ENCODE results near the gene GREB1.
A peak's percentile ranks its signal among the peaks of the same experiment; 100 is the strongest.

Gene GREB1, protein sequence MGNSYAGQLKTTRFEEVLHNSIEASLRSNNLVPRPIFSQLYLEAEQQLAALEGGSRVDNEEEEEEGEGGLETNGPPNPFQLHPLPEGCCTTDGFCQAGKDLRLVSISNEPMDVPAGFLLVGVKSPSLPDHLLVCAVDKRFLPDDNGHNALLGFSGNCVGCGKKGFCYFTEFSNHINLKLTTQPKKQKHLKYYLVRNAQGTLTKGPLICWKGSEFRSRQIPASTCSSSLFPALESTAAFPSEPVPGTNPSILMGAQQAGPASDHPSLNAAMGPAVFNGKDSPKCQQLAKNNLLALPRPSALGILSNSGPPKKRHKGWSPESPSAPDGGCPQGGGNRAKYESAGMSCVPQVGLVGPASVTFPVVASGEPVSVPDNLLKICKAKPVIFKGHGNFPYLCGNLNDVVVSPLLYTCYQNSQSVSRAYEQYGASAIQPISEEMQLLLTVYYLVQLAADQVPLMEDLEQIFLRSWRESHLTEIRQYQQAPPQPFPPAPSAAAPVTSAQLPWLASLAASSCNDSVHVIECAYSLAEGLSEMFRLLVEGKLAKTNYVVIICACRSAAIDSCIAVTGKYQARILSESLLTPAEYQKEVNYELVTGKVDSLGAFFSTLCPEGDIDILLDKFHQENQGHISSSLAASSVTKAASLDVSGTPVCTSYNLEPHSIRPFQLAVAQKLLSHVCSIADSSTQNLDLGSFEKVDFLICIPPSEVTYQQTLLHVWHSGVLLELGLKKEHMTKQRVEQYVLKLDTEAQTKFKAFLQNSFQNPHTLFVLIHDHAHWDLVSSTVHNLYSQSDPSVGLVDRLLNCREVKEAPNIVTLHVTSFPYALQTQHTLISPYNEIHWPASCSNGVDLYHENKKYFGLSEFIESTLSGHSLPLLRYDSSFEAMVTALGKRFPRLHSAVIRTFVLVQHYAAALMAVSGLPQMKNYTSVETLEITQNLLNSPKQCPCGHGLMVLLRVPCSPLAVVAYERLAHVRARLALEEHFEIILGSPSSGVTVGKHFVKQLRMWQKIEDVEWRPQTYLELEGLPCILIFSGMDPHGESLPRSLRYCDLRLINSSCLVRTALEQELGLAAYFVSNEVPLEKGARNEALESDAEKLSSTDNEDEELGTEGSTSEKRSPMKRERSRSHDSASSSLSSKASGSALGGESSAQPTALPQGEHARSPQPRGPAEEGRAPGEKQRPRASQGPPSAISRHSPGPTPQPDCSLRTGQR (N-terminal part only)

DNA sequence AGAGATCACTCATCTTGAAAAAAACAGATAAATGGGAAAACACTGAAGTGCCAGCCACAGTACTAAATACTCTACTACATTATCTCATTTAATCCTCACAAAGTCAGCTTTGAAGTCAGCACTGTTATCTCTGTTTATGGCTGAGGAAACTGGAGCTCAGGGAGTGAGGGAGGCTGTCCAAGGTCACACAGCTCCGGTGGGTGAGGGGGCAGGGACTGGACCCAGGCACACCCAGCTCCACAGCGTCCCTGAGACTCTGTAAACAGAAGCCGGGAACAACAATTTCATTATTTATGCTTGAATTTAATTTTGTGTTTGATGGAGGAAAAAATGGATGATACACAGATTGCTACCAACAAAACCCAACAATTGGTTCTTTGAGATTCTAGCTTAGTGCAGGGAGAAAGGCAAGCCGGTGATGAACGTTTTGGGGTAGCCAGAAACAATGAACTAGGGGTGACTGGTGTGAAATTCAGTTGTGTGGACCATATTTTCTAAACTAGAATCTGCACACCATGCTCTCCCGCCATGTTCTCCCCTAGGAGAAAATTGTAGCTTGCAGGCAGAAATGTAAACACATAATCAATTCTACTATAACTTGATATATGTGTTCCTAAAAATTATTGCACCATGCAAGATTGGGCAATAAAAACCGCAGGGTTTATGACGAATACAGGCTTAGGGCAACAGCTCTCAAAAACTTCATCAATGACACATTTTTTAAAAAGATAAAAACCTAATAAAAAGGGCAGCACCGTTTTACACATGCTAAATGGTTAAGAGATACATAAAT, at the start of gene GREB1:
Gene GREB1 (plus strand): TSS at position 768 of the 793 bp plus-strand sequence. CDS start 22,570 bp downstream, outside the sequence.
- DNase-seq: peak in 2 of 3 experiments; percentile 58 to 73

DNA sequence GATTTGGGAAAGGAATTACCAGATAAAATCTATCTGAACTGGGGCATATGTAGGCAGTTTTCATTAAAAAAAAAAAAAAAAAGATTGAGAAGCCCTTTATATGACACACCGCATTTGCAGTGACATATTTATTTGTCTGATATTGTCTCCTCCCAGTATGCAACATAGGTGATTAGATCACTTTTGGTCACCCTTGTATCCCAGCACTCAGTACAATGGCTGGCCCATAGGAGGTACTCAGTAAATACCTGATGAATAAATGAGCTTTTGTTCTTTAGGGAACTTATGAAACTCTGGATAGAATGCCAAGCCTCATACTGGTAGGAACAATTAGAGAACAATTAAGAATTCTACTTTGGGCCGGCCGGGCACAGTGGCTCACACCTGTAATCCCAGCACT, 45.0 kb upstream of the GREB1 start:
- no peak for DNase-seq

DNA sequence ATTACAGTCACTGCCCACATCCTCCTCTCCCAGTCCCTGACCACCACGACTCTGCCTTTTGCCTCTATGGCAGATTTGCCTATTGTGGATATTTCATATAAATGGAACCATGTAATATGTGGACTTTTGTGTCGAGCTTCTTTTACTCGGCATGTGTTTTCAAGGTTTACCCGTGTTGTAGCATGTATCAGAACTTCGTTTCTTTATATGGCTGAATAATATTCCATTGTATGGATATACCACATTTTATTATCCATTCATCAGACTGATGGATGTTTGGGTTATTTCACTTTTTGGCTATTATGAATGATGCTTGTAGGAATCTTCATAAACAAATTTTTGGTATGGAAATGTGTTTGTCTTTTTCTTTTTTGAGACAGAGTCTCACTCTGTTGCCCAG, 43.7 kb upstream of the GREB1 start:
- no peak for DNase-seq

DNA sequence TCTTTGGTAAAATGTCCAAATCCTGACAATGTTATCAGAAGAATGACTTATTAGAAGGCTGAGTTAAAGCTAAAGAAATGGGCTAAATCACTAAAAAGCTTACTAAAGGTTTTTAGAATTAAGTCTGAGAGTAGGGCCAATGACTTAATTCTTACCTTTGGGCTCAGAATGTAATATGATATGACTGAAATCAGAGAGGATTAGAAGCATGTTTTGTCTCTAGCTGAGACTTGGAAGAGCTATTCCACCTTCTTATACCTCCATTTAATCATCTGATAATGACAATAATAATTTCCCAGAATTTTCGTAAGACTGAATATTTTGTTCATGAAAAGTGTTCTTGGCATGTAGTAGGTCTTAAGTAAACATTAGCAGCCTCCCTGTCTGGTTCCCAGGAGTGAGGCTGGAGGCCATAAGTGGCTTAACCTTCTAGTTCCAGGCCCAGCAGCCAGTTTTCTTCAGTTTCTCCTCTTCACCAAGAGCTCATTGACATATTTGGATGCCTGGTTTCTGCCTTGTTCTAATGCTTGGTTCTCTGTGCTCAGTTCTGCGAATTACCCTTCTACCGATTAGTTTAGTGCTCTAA, 42.4 kb upstream of the GREB1 start:
- no peak for DNase-seq

DNA sequence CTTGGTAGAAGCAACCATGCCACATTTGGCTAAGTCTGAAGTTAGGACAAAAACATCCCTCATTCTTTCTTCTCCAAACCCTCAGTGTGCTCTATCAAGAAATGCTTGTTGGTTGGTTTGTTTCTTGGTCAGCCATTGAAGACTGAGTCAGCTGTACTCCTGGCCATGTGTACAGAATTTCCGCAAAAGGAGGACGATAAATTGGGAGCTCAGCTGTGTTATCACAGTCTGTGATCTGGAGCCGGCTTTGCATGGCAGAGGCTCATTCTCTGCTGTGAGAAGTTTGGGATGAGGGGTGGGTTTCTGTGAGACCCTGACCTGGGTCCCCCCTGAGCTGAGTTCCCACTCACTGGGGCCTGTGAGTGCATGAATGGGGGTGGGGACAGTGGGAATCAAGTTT, 41.6 kb upstream of the GREB1 start:
- DNase-seq: no peak

DNA sequence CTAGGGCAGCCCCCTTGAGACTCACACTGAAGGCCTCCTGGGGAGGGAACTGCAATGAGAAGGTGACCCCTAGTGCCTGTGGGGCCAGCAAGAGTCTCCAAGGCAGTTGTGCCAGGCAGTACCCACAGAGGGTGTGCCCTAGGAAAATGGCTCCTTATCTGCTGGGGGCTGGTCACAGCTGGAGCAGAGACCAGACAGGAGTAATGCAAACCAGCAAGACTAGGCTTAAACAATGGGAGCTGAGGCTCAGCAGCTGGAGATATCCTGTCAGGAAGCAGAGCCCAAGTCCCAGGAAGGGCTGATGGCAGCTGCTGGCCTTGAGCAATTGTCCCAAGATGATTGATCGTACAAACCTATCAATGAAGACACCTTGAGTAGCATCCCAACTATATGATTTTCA, 41.1 kb upstream of the GREB1 start:
- DNase-seq: no peak

DNA sequence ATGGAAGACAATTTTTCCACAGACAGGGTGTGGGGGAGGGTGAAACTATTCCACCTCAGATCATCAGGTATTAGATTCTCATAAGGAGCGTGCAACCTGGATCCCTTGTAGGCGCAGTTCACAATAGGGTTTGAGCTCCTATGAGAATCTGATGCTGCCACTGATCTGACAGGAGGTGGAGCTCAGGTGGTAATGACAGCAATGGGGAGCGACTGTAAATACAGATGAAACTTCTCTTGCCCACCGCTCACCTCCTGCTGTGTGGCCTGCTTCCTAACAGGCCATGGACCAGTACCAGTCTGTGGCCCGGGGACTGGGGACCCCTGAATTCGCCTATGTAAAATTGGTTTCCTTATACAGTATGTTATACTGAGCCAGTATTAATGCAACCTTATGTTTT, 40.6 kb upstream of the GREB1 start:
- no peak for DNase-seq

DNA sequence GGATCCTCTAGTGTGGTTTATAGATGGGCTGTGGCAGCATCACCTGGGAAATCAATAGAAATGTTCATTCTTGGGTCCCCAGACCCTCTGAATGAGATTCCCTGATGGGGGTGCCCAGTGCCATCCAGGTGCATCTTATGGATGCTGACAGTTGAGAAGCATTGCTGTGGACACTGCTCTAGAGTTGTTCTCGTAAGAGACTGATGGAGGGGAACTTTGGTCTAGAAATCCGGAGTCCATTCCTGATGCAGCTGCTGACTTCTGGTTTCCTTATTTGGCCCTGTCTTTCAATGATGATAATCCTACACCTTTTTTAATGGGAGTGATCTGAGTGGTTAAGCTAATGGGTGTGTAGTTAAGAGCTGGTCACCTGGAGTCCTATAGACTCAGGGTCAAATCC, 39.5 kb upstream of the GREB1 start:
- no peak for DNase-seq

DNA sequence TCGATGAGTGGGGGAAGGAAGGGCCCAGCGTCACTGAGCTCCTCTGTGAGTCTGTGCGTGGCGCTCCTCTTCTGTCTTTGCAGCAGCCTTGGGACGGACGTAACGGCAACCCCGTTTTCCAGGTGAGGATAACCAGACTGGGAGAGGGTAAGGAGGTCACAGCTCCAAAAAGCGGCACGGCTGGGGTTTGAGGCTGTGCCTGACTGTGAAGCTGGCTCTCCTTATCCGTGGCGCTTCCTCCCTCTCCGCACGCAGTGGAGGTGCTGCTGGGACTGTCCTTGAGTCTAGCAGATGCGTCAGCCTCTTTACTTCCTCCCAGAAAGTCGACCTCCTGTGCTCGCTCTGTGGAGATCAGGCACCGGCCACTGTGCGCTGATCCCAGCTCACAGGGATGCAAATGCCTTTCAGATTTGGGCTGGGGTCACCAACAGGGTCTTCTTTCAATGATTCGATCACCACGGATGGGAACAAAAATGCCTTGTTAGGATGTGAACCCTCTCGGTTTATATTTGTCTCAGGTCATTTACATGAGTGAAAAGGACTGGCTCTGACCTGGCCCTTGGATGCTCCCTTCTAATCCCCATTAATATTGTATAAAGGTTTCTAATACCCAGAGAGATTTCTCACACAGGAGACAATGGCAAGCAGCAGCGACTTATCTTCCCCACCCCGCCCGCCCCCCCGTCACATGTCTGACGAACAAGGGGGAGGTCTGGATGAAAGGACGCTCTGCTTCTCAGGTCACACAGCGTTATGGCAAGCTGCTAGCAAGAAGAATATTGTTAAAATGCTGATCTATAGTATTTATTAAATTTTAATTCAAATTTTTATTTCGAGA, 37.8 kb upstream of the GREB1 start:
- DNase-seq: no peak

DNA sequence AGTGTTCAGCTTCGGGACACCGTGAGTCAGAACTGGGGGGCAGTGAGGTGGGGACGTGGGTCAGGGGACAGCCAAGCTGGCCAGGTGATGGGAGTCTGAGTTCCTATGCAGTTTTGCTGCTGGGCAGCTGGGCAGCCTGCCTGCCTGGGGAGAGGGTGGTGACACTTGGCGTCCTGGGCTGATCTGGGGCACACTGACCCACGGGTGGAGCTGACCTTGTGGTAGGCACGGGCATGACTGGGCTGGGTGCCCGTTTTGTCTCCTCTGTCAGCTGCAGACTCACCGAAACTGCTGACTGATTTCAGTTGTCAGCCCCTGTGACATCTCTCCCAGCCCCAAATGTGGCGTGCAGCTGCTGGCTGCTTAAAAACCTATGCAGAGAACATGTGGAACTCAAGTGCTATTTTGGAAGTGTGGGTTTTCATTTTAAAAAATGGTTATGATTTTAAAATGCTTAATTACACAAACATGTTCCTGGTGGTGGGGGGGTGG, 35.3 kb upstream of the GREB1 start:
- no peak for DNase-seq

DNA sequence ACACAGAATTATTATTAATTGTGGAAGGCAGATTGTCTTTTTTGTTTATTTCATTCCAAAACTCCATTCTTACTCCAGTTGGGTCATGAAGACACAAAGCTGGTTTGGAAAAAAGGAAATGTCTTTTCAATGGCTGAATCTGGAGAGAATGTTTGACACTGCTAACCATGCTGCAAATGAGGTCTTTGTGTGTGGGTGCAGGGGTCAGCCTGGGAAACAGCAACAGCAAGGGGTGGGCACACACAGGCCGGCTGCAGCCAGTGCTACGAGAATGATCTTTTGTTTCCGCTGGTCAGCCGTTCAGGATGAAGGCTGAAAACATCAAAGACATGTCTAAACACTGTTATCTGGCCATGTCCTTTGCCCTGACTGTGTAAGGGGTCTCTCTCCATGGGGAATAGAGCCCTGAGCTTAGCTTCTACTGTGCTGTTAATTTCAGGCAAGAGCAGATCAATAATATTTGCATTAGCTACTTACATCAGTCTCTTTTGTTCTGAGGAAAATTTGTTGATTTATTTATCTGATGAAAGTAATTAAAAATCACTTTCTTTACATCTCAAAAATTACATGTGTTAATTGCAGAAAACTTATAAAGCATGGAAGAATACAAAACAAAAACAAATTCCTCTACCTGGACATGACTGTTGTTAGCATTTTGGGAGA, 34.6 kb upstream of the GREB1 start:
- DNase-seq: peak in 1 of 3 experiments; percentile 22

DNA sequence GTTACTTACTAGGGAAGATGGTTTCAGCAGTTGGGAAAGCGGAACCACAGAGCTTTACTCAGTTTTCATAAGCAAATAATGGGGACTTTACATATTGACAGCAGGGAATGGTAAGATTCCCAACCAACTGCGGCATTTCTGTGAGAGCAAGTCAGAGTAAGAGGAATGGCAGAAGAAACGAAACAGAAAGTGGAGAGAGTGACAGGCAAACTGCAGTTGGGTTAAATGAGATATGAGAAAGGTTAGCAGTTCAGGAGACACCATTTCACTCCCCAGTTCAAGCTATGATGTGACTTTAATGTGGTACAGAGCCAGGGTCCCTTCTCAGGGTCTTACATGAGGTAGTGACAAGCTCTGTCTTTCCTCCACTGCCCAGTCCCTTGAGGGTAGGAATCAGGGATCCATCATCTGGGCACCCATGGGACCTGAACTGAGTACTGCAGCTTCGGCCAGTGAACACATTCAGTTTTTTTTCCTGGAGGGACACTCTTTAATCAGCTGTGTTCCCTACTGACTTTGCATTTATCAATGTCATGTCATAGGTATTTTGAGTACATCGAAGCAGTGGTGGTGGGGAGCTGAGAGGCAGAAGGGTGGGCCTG, 33.0 kb upstream of the GREB1 start:
- DNase-seq: no peak

DNA sequence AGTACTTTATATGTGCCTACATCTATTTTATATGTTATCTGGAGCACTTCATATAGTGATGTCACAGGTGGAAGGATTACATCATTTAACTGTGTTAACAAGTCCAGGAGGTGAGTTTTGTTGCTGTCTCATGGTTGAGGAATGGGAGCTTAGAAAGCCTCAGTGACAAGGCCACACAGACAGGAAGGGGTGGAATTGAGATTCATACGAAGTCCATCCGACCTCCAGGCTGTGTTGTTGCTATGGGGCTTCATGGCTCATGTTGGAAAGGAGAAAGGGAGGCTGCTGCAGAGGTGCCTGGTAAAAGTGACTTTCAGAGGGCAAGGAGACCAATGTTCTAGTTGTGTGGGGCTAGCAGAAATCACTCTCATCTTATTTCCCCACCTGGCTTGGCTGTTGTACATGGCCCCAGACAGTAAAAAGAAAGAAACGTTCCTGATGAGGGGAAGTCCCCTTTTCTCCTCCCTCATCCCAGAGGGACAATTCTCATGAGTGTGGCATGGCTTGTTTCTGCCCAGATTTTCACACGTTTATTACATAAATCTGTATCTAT, 31.0 kb upstream of the GREB1 start:
- no peak for DNase-seq

DNA sequence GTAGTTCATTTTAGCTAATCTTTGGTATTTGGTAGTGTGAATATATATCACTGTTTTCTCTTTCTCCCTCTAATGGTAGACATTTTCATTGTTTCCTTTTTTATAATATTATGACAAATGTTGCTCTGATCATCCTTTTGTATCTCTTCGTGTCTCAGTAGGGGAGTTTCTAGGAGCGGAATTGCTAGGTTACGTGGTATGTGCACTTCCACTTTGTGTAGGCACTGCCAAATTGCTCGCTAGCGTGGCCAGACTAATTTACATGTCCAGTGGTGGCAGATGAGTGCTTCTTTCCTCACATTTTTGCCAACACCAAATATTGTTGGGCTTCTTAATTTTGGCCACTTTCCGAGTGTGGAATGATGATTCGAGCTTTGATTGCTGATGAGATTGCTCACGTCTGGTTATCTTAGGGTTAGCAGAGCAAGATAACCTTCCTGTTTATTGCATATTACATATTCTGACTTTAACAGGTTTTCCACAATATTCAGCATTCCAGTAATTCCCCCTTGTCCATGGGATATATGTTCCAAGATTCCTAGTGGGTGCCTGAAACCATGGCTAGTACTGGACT, 30.4 kb upstream of the GREB1 start:
- DNase-seq: no peak

DNA sequence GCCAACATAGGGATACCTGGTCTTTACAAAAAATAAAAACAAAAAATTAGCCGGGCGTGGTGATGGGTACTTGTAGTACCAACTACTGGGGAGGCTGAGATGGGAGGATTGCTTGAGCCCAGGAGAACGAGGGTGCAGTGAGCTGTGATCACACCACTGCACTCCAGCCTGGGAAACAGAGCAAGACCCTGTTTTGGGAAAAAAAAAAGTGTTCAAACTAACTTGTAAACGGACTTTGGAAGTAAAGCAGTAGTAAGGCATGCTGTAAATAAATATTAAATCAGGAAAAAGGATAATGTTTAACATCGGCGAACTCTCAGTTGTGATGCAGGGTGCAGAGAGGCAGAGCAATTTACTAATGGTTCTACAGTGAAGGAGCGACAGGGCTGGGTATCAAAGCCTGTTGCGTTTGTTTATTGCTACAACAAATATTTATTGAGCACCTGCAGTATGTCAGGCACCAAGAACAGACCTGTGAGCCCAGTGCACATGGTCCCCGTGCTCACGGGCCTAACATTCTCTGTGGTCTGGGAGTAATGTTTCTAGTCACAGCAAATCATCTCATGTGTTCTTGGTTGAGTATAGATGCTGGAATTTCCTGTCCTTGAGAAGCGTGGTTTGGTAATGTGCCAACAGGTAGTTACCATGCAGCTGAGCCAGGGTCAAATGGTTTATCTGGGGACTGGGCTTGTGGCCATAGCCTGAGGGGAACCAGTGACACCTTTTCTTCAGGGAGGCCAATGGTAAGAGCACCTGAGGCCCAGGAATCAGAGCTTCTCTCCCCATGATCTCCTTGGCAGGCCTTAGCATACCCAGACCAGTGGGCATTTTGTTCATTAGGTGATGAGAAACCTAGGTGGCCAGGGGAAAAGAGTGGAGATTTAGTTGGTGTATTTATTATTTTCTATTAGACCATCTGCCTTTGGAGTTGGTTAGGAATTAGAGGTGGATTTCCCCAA, 27.9 kb upstream of the GREB1 start:
- no peak for DNase-seq

DNA sequence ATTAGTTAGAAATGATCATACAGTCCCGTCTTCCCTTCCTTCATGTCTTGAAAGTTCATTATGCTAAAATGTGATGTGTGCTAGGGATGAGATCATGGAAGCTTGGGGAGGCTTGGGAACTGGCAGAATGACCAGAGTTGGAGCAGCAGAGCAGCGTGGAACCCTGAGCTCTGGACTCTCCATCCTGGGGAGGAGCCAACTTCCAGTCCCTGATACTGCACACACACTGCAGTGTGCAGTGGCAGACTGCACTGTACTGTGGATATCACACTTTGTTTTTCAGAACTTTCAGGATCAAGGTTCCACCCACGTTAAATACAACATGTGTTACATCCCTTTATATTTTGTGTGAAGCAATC, 27.3 kb upstream of the GREB1 start:
- DNase-seq: no peak

DNA sequence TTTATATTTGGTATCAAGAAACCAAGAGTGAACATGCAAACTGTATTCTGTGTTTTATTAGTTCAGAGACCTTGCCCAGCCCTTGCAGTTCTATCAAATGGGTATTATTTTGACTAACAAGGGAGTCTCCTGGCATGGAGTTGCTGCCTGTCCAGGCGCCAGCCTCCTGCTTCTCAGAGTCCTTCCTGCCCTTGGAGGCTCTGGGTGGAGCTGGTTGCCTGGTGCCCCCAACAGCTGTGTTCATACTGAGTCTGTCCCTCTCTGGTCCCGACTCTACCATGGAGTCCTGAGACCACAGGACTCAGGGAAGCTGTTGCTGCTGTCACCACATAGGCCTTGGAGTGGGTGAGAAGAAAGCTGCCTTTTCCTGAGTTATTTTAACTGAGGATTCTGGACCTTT, 26.3 kb upstream of the GREB1 start:
- DNase-seq: no peak

DNA sequence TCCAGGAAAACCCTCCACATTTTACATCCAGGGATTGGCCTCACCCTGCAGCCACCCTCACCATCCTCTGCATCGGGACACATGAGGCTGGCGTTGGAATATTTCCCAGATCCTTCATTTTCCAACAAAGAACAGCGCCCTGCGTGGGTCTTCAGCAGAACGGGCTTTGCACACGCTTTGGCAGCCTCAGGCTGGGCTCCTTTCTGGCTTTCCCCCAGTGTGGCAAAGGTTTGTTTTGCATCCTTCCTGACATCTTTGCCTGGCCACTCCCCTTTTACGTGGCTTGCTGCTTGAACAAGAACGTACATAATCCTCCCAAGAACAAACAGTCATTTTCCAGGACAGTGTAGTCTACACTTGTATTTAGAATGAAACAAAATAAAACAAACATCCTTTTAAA, 25.6 kb upstream of the GREB1 start:
- DNase-seq: no peak
